Activated naive CD4-positive, alpha-beta T cell treated with anti-CD3 and anti-CD28 coated beads for 36 hours (primary cell): ENCODE measurements around the gene ZNF497. TPM values are rescaled to one million over a fixed set of nuclear protein-coding genes. Genes with fewer than 3 reads are reported as not detected.

ENCODE experiments used
- CTCF ChIA-PET: fragments of 350-600 bp; sonication (Branson Sonifier 250); formaldehyde crosslinking; loops from one replicate; lab custom pipeline; 2021; ENCODE audit warnings: antibody characterized with exemption; lab: Charles Lee
- DNase-seq: peaks from one replicate; pipeline ENCODE4 v3.0.0-alpha.2; 2020
- H3K27ac Mint-ChIP-seq: one replicate; pipeline ENCODE4 v1.8.0; 2021; ENCODE audit warnings: mild to moderate bottlenecking, mixed read lengths
- H3K27me3 Mint-ChIP-seq: one replicate; pipeline ENCODE4 v1.8.0; 2021; ENCODE audit warnings: low read depth, mixed read lengths
- H3K36me3 Mint-ChIP-seq: one replicate; pipeline ENCODE4 v1.8.0; 2021; ENCODE audit warnings: low read depth, mixed read lengths
- H3K4me1 Mint-ChIP-seq: one replicate; pipeline ENCODE4 v1.8.0; 2021; ENCODE audit warnings: low read depth, mixed read lengths
- H3K4me3 Mint-ChIP-seq: one replicate; pipeline ENCODE4 v1.8.0; 2021; ENCODE audit warnings: mild to moderate bottlenecking, moderate library complexity, mixed read lengths
- H3K9me3 Mint-ChIP-seq: one replicate; pipeline ENCODE4 v1.8.0; 2021; ENCODE audit warnings: mixed read lengths
- intact Hi-C: fragments of 100-400 bp; cut with micrococcal nuclease; formaldehyde crosslinking; loops from one replicate; pipeline ENCODE4 v1.15.1; 2023
- total RNA-seq, 2 experiments: library from RNA; stranded (reverse); gene quantifications; one replicate each; pipeline ENCODE4 v1.2.3, GENCODE V29; 2021

ZNF497 gene
- total RNA-seq, 2 experiments from 2014 or later, result 0.40 to 0.41 TPM

DNA sequence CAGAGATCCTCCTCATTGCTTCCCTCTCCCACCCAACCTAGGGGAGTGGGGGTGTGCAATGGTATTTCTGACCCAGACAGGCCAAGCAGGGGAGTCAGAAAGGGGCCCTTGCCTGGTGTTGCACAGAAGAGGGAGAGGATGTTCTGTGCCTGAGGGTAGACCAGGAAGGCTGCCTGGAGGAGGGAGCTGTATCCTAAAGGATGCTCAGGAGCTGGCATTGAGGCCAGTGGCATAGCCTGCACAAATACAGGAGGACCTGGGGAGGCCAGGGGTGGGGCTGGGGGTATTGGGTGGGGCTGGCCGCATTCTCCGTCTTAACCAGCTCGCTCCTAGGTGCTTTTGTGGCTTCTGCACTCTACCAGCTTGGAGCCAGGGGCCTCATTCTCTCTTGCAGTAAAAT lies 37.4 kb upstream of the ZNF497 start:
- Mint-ChIP-seq H3K36me3 (peaks cover 3% of the 10 kb centered on the region), H3K27ac (no peak overlapping the region), H3K27me3 (peaks cover 11% of the 10 kb centered on the region), H3K4me3 (no peak overlapping the region), H3K9me3 (no peaks in the 10 kb centered on the region), H3K4me1 (peaks cover 14% of the 10 kb centered on the region)
- no peak for DNase-seq
- intact Hi-C loops, result no loop called here
- CTCF ChIA-PET, result no interaction called here

DNA sequence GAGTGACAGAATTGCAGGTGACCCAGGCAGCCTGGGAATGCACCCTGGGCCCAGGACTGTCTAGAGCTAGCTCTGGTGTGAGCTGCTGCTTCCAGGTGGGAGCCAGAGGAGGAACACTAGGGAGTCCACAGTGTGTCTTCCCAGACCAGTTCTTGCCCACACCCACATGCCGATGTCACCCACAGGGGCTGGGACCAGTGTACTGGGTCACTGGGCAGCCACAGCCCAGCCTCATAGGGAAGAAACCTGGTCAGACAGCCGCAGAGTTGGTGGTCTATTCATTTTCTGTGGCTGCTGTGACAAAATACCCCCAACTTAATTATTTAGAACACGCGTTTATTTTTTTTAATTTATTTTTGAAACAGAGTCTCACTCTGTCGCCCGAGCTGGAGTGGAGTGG lies 36.0 kb upstream of the ZNF497 start:
- Mint-ChIP-seq H3K27ac (no peak overlapping the region), H3K36me3 (peaks cover 15% of the 10 kb centered on the region), H3K27me3 (peaks cover 11% of the 10 kb centered on the region), H3K4me3 (no peak overlapping the region), H3K9me3 (no peaks in the 10 kb centered on the region), H3K4me1 (peaks cover 20% of the 10 kb centered on the region)
- CTCF ChIA-PET, result no interaction called here
- intact Hi-C loops, result no loop called here
- no peak for DNase-seq

- no peak for DNase-seq
- peaks cover 19% of the 10 kb centered on the region for H3K36me3 Mint-ChIP-seq
- H3K4me1 Mint-ChIP-seq, result peaks cover 21% of the 10 kb centered on the region
- H3K27ac Mint-ChIP-seq, result no peak overlapping the region
- H3K9me3 Mint-ChIP-seq, result no peaks in the 10 kb centered on the region
- CTCF ChIA-PET, result no interaction called here
- H3K4me3 Mint-ChIP-seq, result no peak overlapping the region
- H3K27me3 Mint-ChIP-seq, result peaks cover 11% of the 10 kb centered on the region
- intact Hi-C loops, result no loop called here
Measured at GRCh38 chr19:58398087-58398486, 35.5 kb upstream of the ZNF497 start.

- H3K4me1 Mint-ChIP-seq, result peaks cover 24% of the 10 kb centered on the region
- intact Hi-C loops, result no loop called here
- H3K27ac Mint-ChIP-seq, result no peak overlapping the region
- CTCF ChIA-PET, result no interaction called here
- no peaks in the 10 kb centered on the region for H3K9me3 Mint-ChIP-seq
- no peak for DNase-seq
- no peak overlapping the region for H3K4me3 Mint-ChIP-seq
- peaks cover 23% of the 10 kb centered on the region for H3K36me3 Mint-ChIP-seq
- H3K27me3 Mint-ChIP-seq, result peaks cover 11% of the 10 kb centered on the region
Measured at GRCh38 chr19:58397533-58398037, 35.0 kb upstream of the ZNF497 start.

DNA sequence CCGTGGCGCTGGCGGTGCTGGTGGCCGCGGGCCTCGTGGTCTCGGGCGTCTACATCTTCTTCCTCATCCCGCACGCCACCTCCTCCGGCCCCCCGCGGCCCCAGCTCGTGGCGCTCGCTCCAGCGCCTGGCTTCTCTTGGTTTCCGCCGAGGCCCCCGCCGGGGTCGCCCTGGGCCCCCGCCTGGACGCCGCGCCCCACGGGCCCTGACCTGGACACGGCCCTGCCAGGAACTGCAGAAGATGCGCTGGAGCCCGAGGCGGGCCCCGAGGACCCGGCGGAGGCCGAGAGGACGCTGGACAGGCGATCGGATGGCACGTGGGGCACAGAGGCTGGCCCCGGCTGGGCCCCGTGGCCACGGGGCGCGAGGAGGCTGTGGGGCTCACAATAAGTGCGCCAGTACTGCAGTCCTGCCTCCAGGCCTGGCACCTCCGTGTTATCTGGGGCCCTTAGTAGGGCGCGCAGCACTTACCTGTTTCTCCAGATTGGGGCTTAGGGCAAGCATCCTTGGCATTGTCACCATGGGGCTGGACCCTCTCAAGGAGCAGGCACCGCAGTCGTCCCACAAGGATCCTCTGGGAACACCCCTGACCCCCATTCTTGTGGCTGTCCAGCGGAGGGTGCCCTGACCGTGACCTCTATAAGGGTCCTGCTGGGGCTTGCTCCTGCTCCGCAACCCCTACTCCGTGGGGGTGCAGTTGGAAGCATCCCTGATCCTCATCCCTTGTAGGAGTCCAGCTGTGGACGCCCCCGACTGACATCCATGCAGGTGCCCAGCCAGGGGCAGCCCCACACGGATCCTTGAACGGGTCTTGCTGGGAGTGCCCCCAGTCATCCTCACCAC lies 34.4 kb upstream of the ZNF497 start:
- Mint-ChIP-seq H3K27ac (no peak overlapping the region), H3K36me3 (peaks cover 25% of the 10 kb centered on the region), H3K4me1 (peaks cover 24% of the 10 kb centered on the region), H3K4me3 (no peak overlapping the region), H3K27me3 (peaks cover 11% of the 10 kb centered on the region), H3K9me3 (no peaks in the 10 kb centered on the region)
- CTCF ChIA-PET, result no interaction called here
- intact Hi-C loops, result no loop called here
- DNase-seq, result no peak

GRCh38 chr19:58395979-58396627 lies 33.6 kb upstream of the ZNF497 start:
- H3K4me1 Mint-ChIP-seq, result peaks cover 24% of the 10 kb centered on the region
- H3K4me3 Mint-ChIP-seq, result no peak overlapping the region
- H3K27ac Mint-ChIP-seq, result no peak overlapping the region
- H3K27me3 Mint-ChIP-seq, result peaks cover 11% of the 10 kb centered on the region
- no peaks in the 10 kb centered on the region for H3K9me3 Mint-ChIP-seq
- H3K36me3 Mint-ChIP-seq, result peaks cover 33% of the 10 kb centered on the region
- no peak for DNase-seq
- intact Hi-C loops, result no loop called here
- CTCF ChIA-PET, result no interaction called here

DNA sequence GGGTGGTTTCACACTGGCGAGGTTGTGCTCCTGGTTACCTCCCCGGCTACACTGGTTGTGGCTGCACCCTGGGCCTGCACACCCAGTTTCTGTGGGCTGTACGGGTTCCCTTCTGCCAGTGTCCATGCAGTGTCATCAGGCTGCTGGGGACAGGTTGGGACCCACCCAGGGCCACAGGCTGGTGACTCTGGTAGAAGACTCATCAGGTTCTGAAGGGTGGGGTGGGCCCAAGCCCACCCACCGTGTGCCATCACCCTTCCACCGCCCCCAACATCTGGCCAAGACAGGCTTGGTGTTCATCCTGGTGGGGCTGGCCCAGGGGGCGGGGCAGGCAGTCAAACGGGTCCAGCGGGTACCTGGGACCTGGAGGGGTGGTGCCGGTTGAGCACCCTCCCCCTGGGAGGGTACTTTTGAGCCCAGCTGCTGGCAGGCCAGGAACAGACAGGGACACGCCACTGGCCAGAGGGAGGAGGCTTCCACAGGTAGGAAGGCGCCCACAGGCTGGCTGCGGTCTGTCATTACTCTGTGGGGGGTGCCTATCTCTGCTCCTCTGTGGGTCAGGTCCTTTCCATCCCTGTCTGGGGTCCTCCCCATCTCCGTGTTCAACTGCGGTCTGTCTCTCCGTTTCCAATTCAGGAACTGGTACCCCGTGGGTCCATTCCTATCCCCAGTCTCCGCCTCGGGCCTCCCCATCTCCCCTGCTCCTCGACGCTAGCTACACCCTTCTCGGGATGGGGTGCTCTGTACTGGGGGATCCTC lies 32.8 kb upstream of the ZNF497 start, which contains the start of gene RNF225:
TSS of gene RNF225 (plus strand) at position 437 of the 759 bp plus-strand sequence. CDS start 434 bp downstream, outside the sequence.
- peaks cover 11% of the 10 kb centered on the region for H3K27me3 Mint-ChIP-seq
- no peak for DNase-seq
- H3K4me1 Mint-ChIP-seq, result peaks cover 26% of the 10 kb centered on the region
- CTCF ChIA-PET, result no interaction called here
- H3K27ac Mint-ChIP-seq, result no peak within 1 kb of the TSS
- peaks cover 38% of the 10 kb centered on the region for H3K36me3 Mint-ChIP-seq
- no peak within 1 kb of the TSS for H3K4me3 Mint-ChIP-seq
- no peaks in the 10 kb centered on the region for H3K9me3 Mint-ChIP-seq
- intact Hi-C loops, result no loop called here

DNA sequence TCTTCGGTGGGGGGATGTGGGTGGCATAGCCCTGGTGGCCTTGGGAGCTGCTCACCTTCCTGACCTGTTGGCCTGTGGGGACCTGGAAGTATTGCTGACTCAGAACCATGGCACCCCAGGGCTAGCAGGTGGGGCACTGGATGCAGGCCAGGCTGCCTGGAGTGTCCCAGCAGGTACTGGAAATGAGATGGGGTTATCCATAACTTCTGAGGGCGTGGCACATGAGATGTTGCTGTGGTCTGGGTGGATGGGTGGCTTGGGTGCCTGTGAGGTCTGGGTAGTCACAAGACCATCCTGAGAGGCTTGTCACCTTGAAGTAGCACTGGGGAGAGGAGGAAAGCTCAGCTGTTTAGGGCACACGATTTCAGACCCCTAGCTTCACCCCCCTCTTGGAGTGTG lies 32.3 kb upstream of the ZNF497 start:
- CTCF ChIA-PET, result no interaction called here
- intact Hi-C loops, result no loop called here
- H3K27me3 Mint-ChIP-seq, result peaks cover 11% of the 10 kb centered on the region
- no peak for DNase-seq
- H3K4me3 Mint-ChIP-seq, result no peak overlapping the region
- H3K27ac Mint-ChIP-seq, result no peak overlapping the region
- peaks cover 27% of the 10 kb centered on the region for H3K4me1 Mint-ChIP-seq
- H3K36me3 Mint-ChIP-seq, result peaks cover 40% of the 10 kb centered on the region
- H3K9me3 Mint-ChIP-seq, result no peaks in the 10 kb centered on the region

- Mint-ChIP-seq H3K4me1 (peaks cover 34% of the 10 kb centered on the region), H3K4me3 (no peak overlapping the region), H3K27ac (no peak overlapping the region), H3K36me3 (peaks cover 47% of the 10 kb centered on the region), H3K27me3 (peaks cover 11% of the 10 kb centered on the region), H3K9me3 (no peaks in the 10 kb centered on the region)
- intact Hi-C loops, result no loop called here
- CTCF ChIA-PET, result no interaction called here
- DNase-seq, result no peak
Measured at GRCh38 chr19:58393725-58394033, 31.1 kb upstream of the ZNF497 start.

DNA sequence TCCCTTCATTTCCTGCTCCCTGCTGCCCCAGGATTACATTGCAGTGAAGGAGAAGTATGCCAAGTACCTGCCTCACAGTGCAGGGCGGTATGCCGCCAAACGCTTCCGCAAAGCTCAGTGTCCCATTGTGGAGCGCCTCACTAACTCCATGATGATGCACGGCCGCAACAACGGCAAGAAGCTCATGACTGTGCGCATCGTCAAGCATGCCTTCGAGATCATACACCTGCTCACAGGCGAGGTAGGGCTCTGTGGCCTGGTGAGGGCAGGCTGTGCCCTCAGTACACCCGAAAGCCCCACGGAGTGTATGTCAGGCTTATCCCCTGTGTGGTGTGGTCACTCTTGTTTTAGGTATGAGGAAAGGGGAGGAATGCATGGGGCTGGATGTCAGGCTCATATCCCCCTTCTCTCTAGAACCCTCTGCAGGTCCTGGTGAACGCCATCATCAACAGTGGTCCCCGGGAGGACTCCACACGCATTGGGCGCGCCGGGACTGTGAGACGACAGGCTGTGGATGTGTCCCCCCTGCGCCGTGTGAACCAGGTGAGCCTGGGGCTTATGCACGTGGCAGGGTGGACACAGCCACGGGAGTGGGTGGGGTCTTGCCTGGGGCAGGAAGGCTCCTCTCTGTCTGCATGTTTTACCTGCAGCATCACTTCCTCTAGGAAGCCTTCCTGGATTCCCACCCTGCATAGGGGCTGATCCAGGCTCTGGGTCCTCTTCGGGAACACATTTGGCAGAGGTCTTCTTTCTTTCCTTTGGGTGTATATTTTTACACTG lies 30.6 kb upstream of the ZNF497 start:
- DNase-seq, result no peak
- Mint-ChIP-seq H3K36me3 (peaks cover 52% of the 10 kb centered on the region), H3K9me3 (no peaks in the 10 kb centered on the region), H3K27me3 (peaks cover 11% of the 10 kb centered on the region), H3K4me3 (no peak overlapping the region), H3K4me1 (peaks cover 37% of the 10 kb centered on the region), H3K27ac (no peak overlapping the region)
- intact Hi-C loops, result no loop called here
- CTCF ChIA-PET, result no interaction called here

DNA sequence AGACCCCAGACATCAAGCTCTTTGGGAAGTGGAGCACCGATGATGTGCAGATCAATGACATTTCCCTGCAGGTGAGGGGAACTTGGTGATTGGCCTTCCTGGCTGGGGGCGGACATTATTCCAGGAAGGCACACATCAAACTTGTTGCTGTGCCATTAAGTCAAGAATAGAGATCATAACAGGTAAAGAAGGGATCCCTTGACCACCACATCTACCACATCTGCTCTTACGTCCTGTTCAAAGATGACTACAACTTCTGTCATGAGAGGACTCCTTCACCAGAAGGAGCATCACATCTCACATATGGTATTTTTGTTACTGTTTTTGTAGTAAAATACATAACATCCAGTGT lies 25.6 kb upstream of the ZNF497 start:
- DNase-seq, result no peak
- CTCF ChIA-PET, result no interaction called here
- H3K4me1 Mint-ChIP-seq, result peaks cover 36% of the 10 kb centered on the region
- peak overlapping the region; percentile 24 for H3K27ac Mint-ChIP-seq
- intact Hi-C loops, result loop anchor here (10.0 kb wide), 1 partner anchor 163 kb away; the partner anchor contains the start of gene ZNF544
- no peaks in the 10 kb centered on the region for H3K9me3 Mint-ChIP-seq
- H3K4me3 Mint-ChIP-seq, result peak overlapping the region; percentile 91
- H3K27me3 Mint-ChIP-seq, result no peaks in the 10 kb centered on the region
- peaks cover 47% of the 10 kb centered on the region for H3K36me3 Mint-ChIP-seq
